ENCODE measurements around the gene BCAR3.

DNA sequence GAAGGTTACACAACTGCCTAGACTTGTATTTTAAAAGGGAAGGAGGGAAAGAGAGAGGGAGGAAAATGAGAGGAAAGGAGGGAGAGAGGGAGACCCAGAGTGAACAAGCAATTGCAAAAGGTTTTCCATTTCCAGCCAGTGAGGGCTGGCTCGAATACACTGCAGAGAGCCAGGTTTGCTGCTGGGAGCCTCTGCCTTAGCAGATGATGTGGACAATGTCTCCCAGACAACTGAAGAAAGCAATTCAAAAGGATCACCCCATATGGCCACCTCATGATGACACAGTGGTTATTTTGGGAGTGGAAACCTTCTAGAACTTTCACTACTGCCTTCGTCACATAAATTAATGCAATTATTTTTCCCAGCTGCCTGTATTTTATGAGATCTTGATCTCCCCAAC is 86.4 kb downstream of the BCAR3 start:
- TF ChIP-seq, protein P1, sequence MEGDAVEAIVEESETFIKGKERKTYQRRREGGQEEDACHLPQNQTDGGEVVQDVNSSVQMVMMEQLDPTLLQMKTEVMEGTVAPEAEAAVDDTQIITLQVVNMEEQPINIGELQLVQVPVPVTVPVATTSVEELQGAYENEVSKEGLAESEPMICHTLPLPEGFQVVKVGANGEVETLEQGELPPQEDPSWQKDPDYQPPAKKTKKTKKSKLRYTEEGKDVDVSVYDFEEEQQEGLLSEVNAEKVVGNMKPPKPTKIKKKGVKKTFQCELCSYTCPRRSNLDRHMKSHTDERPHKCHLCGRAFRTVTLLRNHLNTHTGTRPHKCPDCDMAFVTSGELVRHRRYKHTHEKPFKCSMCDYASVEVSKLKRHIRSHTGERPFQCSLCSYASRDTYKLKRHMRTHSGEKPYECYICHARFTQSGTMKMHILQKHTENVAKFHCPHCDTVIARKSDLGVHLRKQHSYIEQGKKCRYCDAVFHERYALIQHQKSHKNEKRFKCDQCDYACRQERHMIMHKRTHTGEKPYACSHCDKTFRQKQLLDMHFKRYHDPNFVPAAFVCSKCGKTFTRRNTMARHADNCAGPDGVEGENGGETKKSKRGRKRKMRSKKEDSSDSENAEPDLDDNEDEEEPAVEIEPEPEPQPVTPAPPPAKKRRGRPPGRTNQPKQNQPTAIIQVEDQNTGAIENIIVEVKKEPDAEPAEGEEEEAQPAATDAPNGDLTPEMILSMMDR (IDR thresholded peaks at IDR 0.05) = no peak
- TF ChIP-seq ZFX (IDR thresholded peaks at IDR 0.05; ENCODE audit: borderline replicate concordance) = no peak

Measured in 22Rv1 (cell line).